Endometrial microvascular endothelial cells (primary cell): Measurements from ENCODE around the gene ZNF605. TPM values are rescaled to one million over a fixed set of nuclear protein-coding genes. Genes with fewer than 3 reads are reported as not detected.
"Not testable (repeated sequence)": the region's sequence is repeated elsewhere in the genome, so short reads cannot be mapped to it uniquely, and the experiment has no call there.

ENCODE experiments used
- in situ Hi-C: cut with HindIII; loops from 2 replicates; pipeline ENCODE4 v1.10.0; 2017; ENCODE audit warnings: low sequenced_read_pairs, low pct_unique_long_range_greater_than_20kb; ENCODE audit errors: inconsistent ontology term
- total RNA-seq: library from RNA; depleted of rRNA; stranded (reverse); fragments of >200 nt; gene quantifications from one replicate; pipeline ENCODE4 v1.2.3, GENCODE V29; 2015; ENCODE audit errors: inconsistent ontology term

Gene ZNF605
- total RNA-seq, 1 donor from 2014 or later, result 2.4 TPM

GRCh38 chr12:132950844-132951535, 5.1 kb downstream of the ZNF605 start:
- in situ Hi-C loops, result no loop called here

GRCh38 chr12:132949936-132950837, 5.9 kb downstream of the ZNF605 start:
- in situ Hi-C loops, result no loop called here

- in situ Hi-C loops, result no loop called here
Measured at GRCh38 chr12:132948146-132949066, 7.7 kb downstream of the ZNF605 start.

- in situ Hi-C loops, result no loop called here
Measured at GRCh38 chr12:132946246-132946820, 9.8 kb downstream of the ZNF605 start.

- in situ Hi-C loops, result no loop called here
Measured at GRCh38 chr12:132945806-132946205, 10.3 kb downstream of the ZNF605 start.

- in situ Hi-C loops, result no loop called here
Measured at GRCh38 chr12:132942611-132943010, 13.5 kb downstream of the ZNF605 start.

GRCh38 chr12:132941336-132941954, 14.7 kb downstream of the ZNF605 start:
- in situ Hi-C loops, result no loop called here

GRCh38 chr12:132940071-132940719, 15.9 kb downstream of the ZNF605 start:
- in situ Hi-C loops, result no loop called here

- in situ Hi-C loops, result not testable (repeated sequence)
Measured at GRCh38 chr12:132938807-132939206, 17.3 kb downstream of the ZNF605 start.

GRCh38 chr12:132937476-132937875, 18.6 kb downstream of the ZNF605 start:
- in situ Hi-C loops, result no loop called here

GRCh38 chr12:132936921-132937320, 19.2 kb downstream of the ZNF605 start:
- in situ Hi-C loops, result not testable (repeated sequence)

- in situ Hi-C loops, result no loop called here
Measured at GRCh38 chr12:132936163-132936562, 19.9 kb downstream of the ZNF605 start.

GRCh38 chr12:132926415-132926833, 29.7 kb downstream of the ZNF605 start:
- in situ Hi-C loops, result no loop called here

GRCh38 chr12:132925597-132926414, 30.3 kb downstream of the ZNF605 start:
- in situ Hi-C loops, result no loop called here

GRCh38 chr12:132924356-132924755, 31.8 kb downstream of the ZNF605 start:
- in situ Hi-C loops, result no loop called here

GRCh38 chr12:132923356-132923909, 32.7 kb downstream of the ZNF605 start:
- in situ Hi-C loops, result no loop called here

- in situ Hi-C loops, result no loop called here
Measured at GRCh38 chr12:132922676-132923075, 33.4 kb downstream of the ZNF605 start.
